Right atrium auricular region (tissue), 2 donors: ENCODE results near the gene CCDC157. TPM values are rescaled to one million over a fixed set of nuclear protein-coding genes. Genes with fewer than 3 reads are reported as not detected.

Experiments
- DNase-seq: peaks from one replicate; pipeline ENCODE4 v3.0.0-alpha.2; 2019; ENCODE audit warnings: low spot score
- H3K27ac ChIP-seq, 2 donors: fragments of 200-600 bp; sonication (generic); 1 replicate in 1 of 2; 2 replicates in 1 of 2; pipeline ENCODE4 v1.5.1; 2016 to 2019
- H3K27me3 ChIP-seq, 2 donors: fragments of 200-600 bp; sonication (generic); one replicate each; pipeline versions ENCODE4 v1.5.1 to v1.6.0; 2017 to 2019
- H3K36me3 ChIP-seq: fragments of 200-600 bp; sonication (generic); one replicate; pipeline ENCODE4 v1.5.1; 2016
- H3K4me1 ChIP-seq, 2 donors: fragments of 200-600 bp; sonication (generic); one replicate each; pipeline versions ENCODE4 v1.5.1 to v1.6.0; 2017 to 2019
- H3K4me3 ChIP-seq, 2 donors: fragments of 200-600 bp; sonication (generic); 1 replicate in 1 of 2; 2 replicates in 1 of 2; pipeline ENCODE4 v1.5.1; 2017 to 2019; ENCODE audit warnings: mild to moderate bottlenecking in 1 of 2, moderate library complexity in 1 of 2
- H3K9me3 ChIP-seq, 2 donors: fragments of 200-600 bp; sonication (generic); one replicate each; pipeline ENCODE4 v1.5.1; 2019
- total RNA-seq, 2 donors: library from RNA; depleted of rRNA; stranded (reverse); fragments of >200 nt; gene quantifications; one replicate each; pipeline ENCODE4 v1.1.0, GENCODE V29; 2016
- TF ChIP-seq, protein P1 (sequence below), 2 donors: fragments of 200-600 bp; sonication (generic); IDR thresholded peaks; one replicate each; pipeline ENCODE4 v1.5.1; 2019; ENCODE audit warnings: antibody characterized with exemption in 2 of 2

The CCDC157 gene
- total RNA-seq, 2 donors from 2014 or later = 0.26 to 0.55 TPM

DNA sequence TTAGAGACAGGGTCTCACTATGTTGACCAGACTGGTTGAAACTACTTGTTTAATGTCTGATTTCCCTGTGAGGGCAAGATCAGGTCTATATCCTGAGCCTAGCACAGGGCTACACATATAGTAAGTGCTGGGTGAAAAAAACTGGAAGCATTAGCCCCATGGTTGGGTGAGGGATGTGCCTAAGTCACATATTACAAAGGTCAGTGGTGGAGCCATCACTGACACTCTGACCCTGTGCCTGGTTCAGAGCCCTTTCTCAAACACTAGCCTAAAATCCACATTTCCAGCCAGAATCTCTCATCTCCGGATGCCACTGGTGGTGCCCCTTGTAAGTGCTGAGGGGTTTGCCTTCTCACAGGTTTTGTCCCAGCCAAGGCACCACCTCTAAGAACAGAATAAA lies 39.0 kb upstream of the CCDC157 start:
- H3K4me1 ChIP-seq = peaks cover 0 to 75% of the 10 kb centered on the region in 2 donors
- TF ChIP-seq, protein P1, sequence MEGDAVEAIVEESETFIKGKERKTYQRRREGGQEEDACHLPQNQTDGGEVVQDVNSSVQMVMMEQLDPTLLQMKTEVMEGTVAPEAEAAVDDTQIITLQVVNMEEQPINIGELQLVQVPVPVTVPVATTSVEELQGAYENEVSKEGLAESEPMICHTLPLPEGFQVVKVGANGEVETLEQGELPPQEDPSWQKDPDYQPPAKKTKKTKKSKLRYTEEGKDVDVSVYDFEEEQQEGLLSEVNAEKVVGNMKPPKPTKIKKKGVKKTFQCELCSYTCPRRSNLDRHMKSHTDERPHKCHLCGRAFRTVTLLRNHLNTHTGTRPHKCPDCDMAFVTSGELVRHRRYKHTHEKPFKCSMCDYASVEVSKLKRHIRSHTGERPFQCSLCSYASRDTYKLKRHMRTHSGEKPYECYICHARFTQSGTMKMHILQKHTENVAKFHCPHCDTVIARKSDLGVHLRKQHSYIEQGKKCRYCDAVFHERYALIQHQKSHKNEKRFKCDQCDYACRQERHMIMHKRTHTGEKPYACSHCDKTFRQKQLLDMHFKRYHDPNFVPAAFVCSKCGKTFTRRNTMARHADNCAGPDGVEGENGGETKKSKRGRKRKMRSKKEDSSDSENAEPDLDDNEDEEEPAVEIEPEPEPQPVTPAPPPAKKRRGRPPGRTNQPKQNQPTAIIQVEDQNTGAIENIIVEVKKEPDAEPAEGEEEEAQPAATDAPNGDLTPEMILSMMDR (IDR thresholded peaks at IDR 0.05) = no peak
- no peak for DNase-seq

GRCh38 chr22:30318799-30319419 lies 37.9 kb upstream of the CCDC157 start:
- peak overlapping the region in 1 of 2 donors; percentile 20 for H3K27ac ChIP-seq
- H3K36me3 ChIP-seq = no peaks in the 10 kb centered on the region
- H3K9me3 ChIP-seq = no peaks in the 10 kb centered on the region
- H3K4me1 ChIP-seq = peaks cover 0 to 77% of the 10 kb centered on the region in 2 donors
- H3K4me3 ChIP-seq = no peak overlapping the region
- H3K27me3 ChIP-seq = no peaks in the 10 kb centered on the region
- TF ChIP-seq, protein P1 (IDR thresholded peaks at IDR 0.05) = peak in 1 of 2 donors; percentile 23
- no peak for DNase-seq

More for the DNA sequence above, 39.0 kb upstream of the CCDC157 start:
- no peak overlapping the region for H3K4me3 ChIP-seq
- H3K27me3 ChIP-seq = no peaks in the 10 kb centered on the region
- no peak overlapping the region for H3K27ac ChIP-seq
- no peaks in the 10 kb centered on the region for H3K36me3 ChIP-seq
- no peaks in the 10 kb centered on the region for H3K9me3 ChIP-seq

DNA sequence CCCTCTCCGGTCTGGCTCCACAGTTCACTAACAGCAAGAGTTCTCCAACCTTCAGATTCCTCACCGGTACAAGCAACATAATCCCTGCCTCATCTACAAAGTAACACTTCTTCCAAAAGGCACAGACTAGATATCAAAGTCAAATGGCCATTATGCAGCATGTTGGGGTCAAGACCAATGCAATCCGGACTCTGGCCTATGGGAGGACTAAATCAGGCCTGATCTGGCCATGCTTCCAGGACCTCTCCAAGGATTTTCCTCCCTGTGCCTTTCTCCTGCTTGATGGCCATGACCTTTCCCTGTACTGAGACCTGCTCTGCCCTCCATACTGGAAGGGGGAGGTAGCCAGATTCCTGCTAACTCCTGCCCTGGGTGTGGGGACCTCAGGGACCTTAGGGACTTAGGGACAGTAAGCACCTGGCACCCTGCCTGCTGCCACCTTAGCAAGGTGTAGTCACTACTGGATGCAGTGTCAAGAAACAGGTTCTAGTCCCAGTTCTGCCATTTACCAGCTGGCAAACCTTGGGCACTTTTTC lies 36.7 kb upstream of the CCDC157 start:
- Histone ChIP-seq H3K4me3 (no peak overlapping the region), H3K9me3 (no peaks in the 10 kb centered on the region), H3K27me3 (no peaks in the 10 kb centered on the region), H3K36me3 (no peaks in the 10 kb centered on the region), H3K4me1 (peaks cover 0 to 82% of the 10 kb centered on the region in 2 donors), H3K27ac (no peak overlapping the region)
- no peak for DNase-seq
- TF ChIP-seq, protein P1 (IDR thresholded peaks at IDR 0.05) = no peak

DNA sequence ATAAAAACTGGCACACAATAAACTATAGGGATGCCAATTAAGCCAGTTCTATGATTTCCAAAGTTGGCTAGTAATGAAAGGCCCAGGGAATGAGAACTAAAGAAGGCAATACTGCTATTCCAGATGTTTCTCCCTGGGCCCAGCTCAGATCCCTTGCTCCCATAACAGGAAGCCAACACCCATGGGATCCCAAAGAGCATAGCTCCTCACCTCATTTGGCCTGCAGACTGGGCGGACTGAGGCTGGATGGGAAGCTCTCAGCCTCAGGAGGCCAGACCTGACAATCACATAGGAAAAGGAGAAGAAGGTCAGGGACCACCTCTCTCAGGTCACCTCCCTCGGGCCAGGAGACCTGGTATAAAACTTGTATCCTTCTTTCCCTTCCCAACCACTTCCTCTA lies 35.3 kb upstream of the CCDC157 start:
- H3K36me3 ChIP-seq = no peaks in the 10 kb centered on the region
- no peak overlapping the region for H3K4me3 ChIP-seq
- TF ChIP-seq, protein P1 (IDR thresholded peaks at IDR 0.05) = no peak
- H3K27me3 ChIP-seq = no peaks in the 10 kb centered on the region
- peak overlapping the region in 1 of 2 donors; percentile 36 for H3K27ac ChIP-seq
- no peaks in the 10 kb centered on the region for H3K9me3 ChIP-seq
- H3K4me1 ChIP-seq = peaks cover 0 to 86% of the 10 kb centered on the region in 2 donors
- DNase-seq = no peak

GRCh38 chr22:30323246-30323645 lies 33.6 kb upstream of the CCDC157 start:
- H3K27ac ChIP-seq = no peak overlapping the region
- H3K4me3 ChIP-seq = no peak overlapping the region
- H3K27me3 ChIP-seq = no peaks in the 10 kb centered on the region
- peaks cover 0 to 83% of the 10 kb centered on the region in 2 donors for H3K4me1 ChIP-seq
- TF ChIP-seq, protein P1 (IDR thresholded peaks at IDR 0.05) = no peak
- no peaks in the 10 kb centered on the region for H3K9me3 ChIP-seq
- DNase-seq = no peak
- H3K36me3 ChIP-seq = no peaks in the 10 kb centered on the region
